GM18520 (cell line): ENCODE data around the gene AGAP1.
"Not testable (repeated sequence)": the region's sequence is repeated elsewhere in the genome, so short reads cannot be mapped to it uniquely, and the experiment has no call there.

Experiments used
- ATAC-seq: cut with Tn5 transposase; IDR thresholded peaks from one replicate; pipeline ENCODE4 v1.9.1; 2021; ENCODE audit not compliant: unreplicated experiment

AGAP1 gene

GRCh38 chr2:236047886-236048540, 554.2 kb downstream of the AGAP1 start:
- ATAC-seq: no peak

DNA sequence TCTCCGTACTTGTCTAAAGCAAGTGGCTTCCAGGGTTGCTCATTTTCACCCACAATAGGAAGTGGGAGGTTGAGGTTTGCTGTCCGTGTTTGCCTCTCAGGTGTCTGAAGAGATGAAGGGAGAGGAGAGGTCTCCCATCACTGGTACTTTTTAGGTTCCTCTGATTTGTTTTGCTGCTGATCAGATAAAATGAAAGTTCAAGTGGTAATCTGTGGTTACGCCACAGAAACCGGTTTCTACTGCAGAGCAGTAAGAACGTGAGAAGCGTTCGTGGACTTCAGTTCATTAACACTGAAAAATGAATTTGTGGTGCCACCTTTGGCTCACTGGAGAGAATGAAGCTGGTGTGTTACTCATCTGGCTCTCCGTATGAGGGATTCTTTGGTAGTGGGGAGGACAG, 556.1 kb downstream of the AGAP1 start:
- no peak for ATAC-seq

GRCh38 chr2:236051351-236051750, 557.5 kb downstream of the AGAP1 start:
- ATAC-seq: no peak

- ATAC-seq: no peak
These were observed 558.0 kb downstream of the AGAP1 start for GRCh38 chr2:236051806-236052205.

- no peak for ATAC-seq
These were observed 558.4 kb downstream of the AGAP1 start for GRCh38 chr2:236052206-236052605.

- ATAC-seq: no peak
These were observed 559.3 kb downstream of the AGAP1 start for GRCh38 chr2:236052926-236053821.

DNA sequence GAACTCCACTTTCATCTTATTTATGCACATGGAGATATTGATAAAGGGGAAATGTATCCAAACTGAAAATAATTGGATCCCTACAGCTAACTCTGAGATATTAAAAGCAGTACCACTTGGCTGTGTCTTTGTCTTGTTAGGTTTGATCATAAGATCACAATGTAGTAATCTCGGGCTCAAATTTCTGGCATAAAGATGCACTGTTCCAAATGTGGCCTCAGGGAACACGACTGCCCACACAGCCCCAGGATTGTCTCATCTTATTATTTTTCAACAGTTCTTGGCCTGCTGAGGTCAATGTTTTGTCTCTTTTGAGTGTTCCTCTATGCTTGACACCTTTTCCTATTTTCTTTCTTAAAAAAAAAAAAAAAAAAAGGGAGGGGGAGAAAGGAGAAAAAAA, 560.3 kb downstream of the AGAP1 start:
- no peak for ATAC-seq

- no peak for ATAC-seq
These were observed 560.9 kb downstream of the AGAP1 start for GRCh38 chr2:236054621-236055305.

- no peak for ATAC-seq
These were observed 561.6 kb downstream of the AGAP1 start for GRCh38 chr2:236055471-236055870.

DNA sequence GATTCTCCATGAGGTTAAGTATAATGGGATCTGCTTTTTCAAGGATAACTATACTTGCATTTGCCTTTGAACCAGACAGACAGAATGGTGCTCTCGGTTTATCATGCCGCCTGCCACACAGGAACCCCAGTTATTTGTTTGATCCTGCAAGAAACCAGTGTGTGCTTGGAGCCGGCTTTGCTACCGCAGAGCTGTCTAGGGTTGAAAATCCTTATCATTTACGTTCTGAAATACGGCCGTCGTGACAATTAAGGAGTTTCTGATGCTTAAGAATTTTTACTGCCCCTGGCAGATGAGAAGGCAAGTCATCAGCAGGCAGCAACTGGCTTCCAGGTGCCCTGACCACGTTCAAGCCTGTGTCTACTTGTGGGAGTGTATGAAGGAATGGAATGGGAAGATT, 562.3 kb downstream of the AGAP1 start:
- ATAC-seq: no peak

GRCh38 chr2:236057375-236057774, 563.5 kb downstream of the AGAP1 start:
- no peak for ATAC-seq

- ATAC-seq: no peak
These were observed 567.7 kb downstream of the AGAP1 start for GRCh38 chr2:236061497-236061896.

GRCh38 chr2:236061899-236062298, 568.1 kb downstream of the AGAP1 start:
- ATAC-seq: no peak

- ATAC-seq: not testable (repeated sequence)
These were observed 569.0 kb downstream of the AGAP1 start for GRCh38 chr2:236062806-236063205.

GRCh38 chr2:236063994-236064393, 570.2 kb downstream of the AGAP1 start:
- ATAC-seq: no peak

DNA sequence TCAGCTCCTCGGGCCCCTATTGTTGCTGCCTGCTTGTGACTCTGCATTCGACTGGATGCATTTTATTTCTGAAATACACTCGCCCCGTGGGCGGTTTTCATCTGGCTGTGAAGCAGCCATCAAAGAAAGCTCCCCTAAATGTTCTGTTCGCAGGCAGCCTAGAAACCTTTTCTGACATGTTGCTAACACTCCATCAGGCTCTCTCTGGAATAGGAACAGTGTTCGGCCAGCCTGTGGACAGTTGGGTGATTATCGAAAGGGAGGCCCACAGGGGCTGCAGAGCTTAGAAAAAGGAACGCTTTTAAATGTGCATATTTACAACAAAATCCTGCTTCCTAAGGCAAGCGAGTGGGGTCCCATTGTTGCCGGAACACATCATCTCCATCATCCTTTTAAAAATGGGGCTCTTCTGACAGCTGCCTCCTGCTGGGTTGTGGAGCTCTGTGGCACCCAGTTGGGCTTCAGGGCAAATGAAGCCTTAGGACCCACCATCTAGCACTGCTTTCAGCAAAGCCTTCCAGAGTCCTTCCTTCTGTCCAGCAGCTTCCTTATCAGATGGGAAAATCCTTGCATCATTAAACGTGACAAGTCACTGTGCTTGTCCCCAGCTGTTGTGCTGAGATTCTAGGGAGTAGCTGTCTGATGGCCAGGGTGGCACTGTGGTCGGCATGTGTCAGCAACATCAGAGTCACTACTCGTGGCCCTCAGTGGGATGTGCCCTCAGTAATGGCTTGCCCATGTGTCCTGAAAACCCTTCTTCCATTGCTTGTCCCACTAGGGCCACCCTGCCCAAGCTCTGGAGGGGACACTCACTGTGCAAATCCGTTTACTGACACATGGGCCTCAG, 571.7 kb downstream of the AGAP1 start:
- no peak for ATAC-seq

DNA sequence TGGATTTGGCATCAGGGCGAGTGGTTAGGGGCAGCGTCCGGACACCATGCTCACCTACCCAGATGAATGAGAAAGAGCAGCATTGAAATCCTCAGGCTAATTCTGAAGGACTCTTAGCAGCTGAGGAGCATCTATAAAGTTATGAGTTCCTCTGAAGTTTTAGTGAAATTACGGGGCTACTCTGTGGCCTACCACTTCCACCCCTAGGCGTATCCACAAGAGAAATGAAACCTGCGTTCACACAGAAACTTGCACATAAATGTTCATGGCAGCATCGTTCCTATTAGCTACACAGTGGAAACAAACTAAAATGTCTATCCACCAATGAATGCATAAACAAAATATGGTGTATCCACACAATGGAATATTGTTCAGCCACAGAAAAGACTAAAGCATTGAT, 576.4 kb downstream of the AGAP1 start:
- no peak for ATAC-seq

- ATAC-seq: no peak
These were observed 579.4 kb downstream of the AGAP1 start for GRCh38 chr2:236073246-236073645.

DNA sequence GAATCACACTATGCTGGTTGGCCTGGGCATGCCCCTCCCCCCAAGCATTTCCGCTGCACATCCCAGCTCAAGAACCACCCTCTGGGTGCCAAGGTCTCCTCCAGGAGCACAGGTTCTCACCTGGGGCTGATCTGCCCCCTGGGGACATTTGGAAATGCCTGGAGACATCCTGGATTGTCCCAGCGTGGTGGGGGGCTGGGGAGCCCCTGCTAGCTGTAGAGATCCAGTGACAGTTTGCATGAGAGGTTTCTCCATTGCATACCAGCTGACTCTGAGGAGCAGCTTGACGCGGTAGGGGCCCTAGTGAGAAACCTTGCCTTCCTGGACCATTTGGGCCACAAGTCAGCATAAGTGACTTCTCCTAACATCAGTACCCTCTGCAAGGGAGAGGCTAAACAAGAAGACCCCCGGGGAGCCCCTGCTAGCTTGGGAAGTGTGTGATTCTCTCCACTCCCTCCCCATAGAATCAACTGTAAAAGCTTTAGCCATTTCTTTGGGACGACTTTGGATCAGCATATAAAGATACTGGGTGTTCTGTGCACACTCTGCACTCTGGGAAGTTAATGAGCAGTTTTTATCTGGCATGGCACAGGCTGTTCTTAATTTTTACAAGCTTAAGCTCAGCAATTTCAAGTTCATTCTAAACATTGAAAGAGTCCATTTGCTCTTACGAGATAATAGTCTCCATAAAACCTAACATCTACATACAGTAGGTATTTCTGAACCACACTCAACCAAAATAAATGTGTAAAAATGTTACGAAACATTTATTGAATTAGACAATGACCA, 580.2 kb downstream of the AGAP1 start:
- no peak for ATAC-seq

- ATAC-seq: no peak
These were observed 582.0 kb downstream of the AGAP1 start for GRCh38 chr2:236075802-236076201.
